Type B pancreatic cell (in vitro differentiated cells): Measurements from ENCODE around the gene UBE4B. TPM values are rescaled to one million over a fixed set of nuclear protein-coding genes. Genes with fewer than 3 reads are reported as not detected.
A peak's percentile ranks its signal among the peaks of the same experiment; 100 is the strongest.

ENCODE experiments used
- DNase-seq: peaks from one replicate; pipeline ENCODE4 v3.0.0; 2021; ENCODE audit warnings: mixed read lengths; ENCODE audit not compliant: unreplicated experiment; ENCODE audit errors: extremely low spot score
- H3K27ac Mint-ChIP-seq: 2 replicates; pipeline ENCODE4 v1.8.0; 2021; ENCODE audit warnings: mild to moderate bottlenecking, mixed read lengths
- H3K27me3 Mint-ChIP-seq: 2 replicates; pipeline ENCODE4 v1.8.0; 2021; ENCODE audit warnings: mixed read lengths
- H3K36me3 Mint-ChIP-seq: 2 replicates; pipeline ENCODE4 v1.8.0; 2021; ENCODE audit warnings: mixed read lengths
- H3K4me1 Mint-ChIP-seq: one replicate; pipeline ENCODE4 v1.8.0; 2021; ENCODE audit warnings: mixed read lengths; ENCODE audit not compliant: unreplicated experiment
- H3K4me3 Mint-ChIP-seq: 2 replicates; pipeline ENCODE4 v1.8.0; 2021; ENCODE audit warnings: mild to moderate bottlenecking, mixed read lengths
- H3K9me3 Mint-ChIP-seq: 2 replicates; pipeline ENCODE4 v1.8.0; 2021; ENCODE audit warnings: mixed read lengths
- CTCF ChIP-seq: fragments of 200-600 bp; sonication (generic); conservative IDR thresholded peaks from 2 replicates; pipeline ENCODE4 v1.5.0; 2021; ENCODE audit warnings: antibody characterized with exemption, mild to moderate bottlenecking
- total RNA-seq: library from RNA; stranded (reverse); gene quantifications from 2 replicates; pipeline ENCODE4 v1.2.1, GENCODE V29; 2021; ENCODE audit warnings: low replicate concordance

Gene UBE4B
- total RNA-seq, 1 donor from 2014 or later = 55.1 TPM

GRCh38 chr1:10084045-10084444 is 51.3 kb downstream of the UBE4B start:
- Mint-ChIP-seq H3K9me3 (peaks cover 13% of the 10 kb centered on the region), H3K27ac (peak overlapping the region; percentile 14), H3K4me1 (peaks cover 10% of the 10 kb centered on the region), H3K27me3 (no peaks in the 10 kb centered on the region), H3K36me3 (peaks cover 29% of the 10 kb centered on the region), H3K4me3 (peak overlapping the region; percentile 34)
- no peak for TF ChIP-seq CTCF
- DNase-seq = no peak

GRCh38 chr1:10085076-10085475 is 52.3 kb downstream of the UBE4B start:
- Mint-ChIP-seq H3K36me3 (peaks cover 26% of the 10 kb centered on the region), H3K4me1 (peaks cover 10% of the 10 kb centered on the region), H3K4me3 (no peak overlapping the region), H3K27me3 (no peaks in the 10 kb centered on the region), H3K9me3 (peaks cover 13% of the 10 kb centered on the region), H3K27ac (peak overlapping the region; percentile 68)
- DNase-seq = no peak
- TF ChIP-seq CTCF = no peak

GRCh38 chr1:10087210-10087609 is 54.5 kb downstream of the UBE4B start:
- Mint-ChIP-seq H3K27ac (no peak overlapping the region), H3K36me3 (peaks cover 20% of the 10 kb centered on the region), H3K27me3 (no peaks in the 10 kb centered on the region), H3K4me3 (no peak overlapping the region), H3K9me3 (peaks cover 13% of the 10 kb centered on the region), H3K4me1 (peaks cover 10% of the 10 kb centered on the region)
- DNase-seq = no peak
- TF ChIP-seq CTCF = no peak

GRCh38 chr1:10101929-10102328 is 69.2 kb downstream of the UBE4B start:
- no peaks in the 10 kb centered on the region for H3K27me3 Mint-ChIP-seq
- peaks cover 35% of the 10 kb centered on the region for H3K36me3 Mint-ChIP-seq
- H3K4me3 Mint-ChIP-seq = no peak overlapping the region
- TF ChIP-seq CTCF = peak; percentile 57
- H3K27ac Mint-ChIP-seq = no peak overlapping the region
- no peaks in the 10 kb centered on the region for H3K9me3 Mint-ChIP-seq
- no peak for DNase-seq
- peaks cover under 1% of the 10 kb centered on the region for H3K4me1 Mint-ChIP-seq

GRCh38 chr1:10103193-10103592 is 70.4 kb downstream of the UBE4B start:
- Mint-ChIP-seq H3K4me3 (no peak overlapping the region), H3K27ac (no peak overlapping the region), H3K9me3 (no peaks in the 10 kb centered on the region), H3K36me3 (peaks cover 41% of the 10 kb centered on the region), H3K4me1 (peaks cover 10% of the 10 kb centered on the region), H3K27me3 (no peaks in the 10 kb centered on the region)
- no peak for TF ChIP-seq CTCF
- no peak for DNase-seq

- TF ChIP-seq CTCF = no peak
- Mint-ChIP-seq H3K4me1 (peaks cover 13% of the 10 kb centered on the region), H3K4me3 (no peak overlapping the region), H3K36me3 (peaks cover 43% of the 10 kb centered on the region), H3K27me3 (no peaks in the 10 kb centered on the region), H3K9me3 (no peaks in the 10 kb centered on the region), H3K27ac (no peak overlapping the region)
- DNase-seq = no peak
Measured at GRCh38 chr1:10104834-10105233, 72.1 kb downstream of the UBE4B start.
